CD14-positive monocyte (primary cell): ENCODE measurements around the gene PDCD11. TPM values are rescaled to one million over a fixed set of nuclear protein-coding genes. Genes with fewer than 3 reads are reported as not detected.
A peak's percentile ranks its signal among the peaks of the same experiment; 100 is the strongest.
"Not testable (repeated sequence)": the region's sequence is repeated elsewhere in the genome, so short reads cannot be mapped to it uniquely, and the experiment has no call there.

Source experiments
- DNase-seq, 3 donors: peaks; one replicate each; pipeline ENCODE4 v3.0.0-alpha.2; 2011 to 2022
- H2AFZ ChIP-seq: 2 replicates; pipeline ENCODE4 v1.6.0; 2012; ENCODE audit warnings: mild to moderate bottlenecking, low read depth, low read length, inconsistent platforms; ENCODE audit not compliant: insufficient read depth, poor library complexity, severe bottlenecking
- H3K27ac ChIP-seq, 2 donors: 1 replicate in 1 of 2; 2 replicates in 1 of 2; pipeline ENCODE4 v1.5.1; 2012 to 2013; ENCODE audit warnings: low read length in 2 of 2, control low read depth in 1 of 2, inconsistent platforms in 1 of 2, low read depth in 1 of 2, mild to moderate bottlenecking in 1 of 2
- H3K27me3 ChIP-seq, 2 donors: one replicate each; pipeline versions ENCODE4 v1.6.0 to v1.6.1; 2011 to 2013; ENCODE audit warnings: low read length in 2 of 2; ENCODE audit not compliant: control insufficient read depth in 2 of 2, insufficient read depth in 2 of 2
- H3K36me3 ChIP-seq, 2 donors: replicated peaks in 1 of 2; 1 replicate in 1 of 2; 2 replicates in 1 of 2; pipeline versions ENCODE4 v1.5.1 to v1.6.1; 2012 to 2013; ENCODE audit warnings: low read length in 2 of 2, control low read depth in 1 of 2, inconsistent platforms in 1 of 2, mild to moderate bottlenecking in 1 of 2; ENCODE audit not compliant: insufficient read depth in 2 of 2, control insufficient read depth in 1 of 2
- H3K4me1 ChIP-seq, 2 donors: 1 replicate in 1 of 2; 2 replicates in 1 of 2; pipeline versions ENCODE4 v1.5.1 to v1.6.1; 2012 to 2013; ENCODE audit warnings: low read length in 2 of 2, control low read depth in 1 of 2, inconsistent platforms in 1 of 2, mild to moderate bottlenecking in 1 of 2, moderate library complexity in 1 of 2; ENCODE audit not compliant: insufficient read depth in 2 of 2, control insufficient read depth in 1 of 2
- H3K4me2 ChIP-seq: replicated peaks from 2 replicates; pipeline ENCODE3; 2012; ENCODE audit warnings: low read length, moderate library complexity, mild to moderate bottlenecking; ENCODE audit not compliant: poor library complexity, severe bottlenecking; ENCODE audit errors: extremely low read depth
- H3K4me3 ChIP-seq, 3 experiments: fragments of 200-600 bp in 1 of 3; sonication (generic) in 1 of 3; replicated peaks in 1 of 3; 1 replicate in 2 of 3; 2 replicates in 1 of 3; pipeline ENCODE4 v1.5.1; 2011 to 2013; ENCODE audit warnings: low read length in 3 of 3, mild to moderate bottlenecking in 3 of 3, control low read depth in 2 of 3, low read depth in 2 of 3, inconsistent platforms in 1 of 3, moderate library complexity in 1 of 3
- H3K79me2 ChIP-seq: 2 replicates; pipeline ENCODE4 v1.6.0; 2012; ENCODE audit warnings: mild to moderate bottlenecking, control low read depth, inconsistent platforms, low read length, moderate library complexity; ENCODE audit not compliant: insufficient read depth
- H3K9ac ChIP-seq: 2 replicates; pipeline ENCODE4 v1.6.0; 2017; ENCODE audit warnings: low read length, mild to moderate bottlenecking; ENCODE audit not compliant: insufficient read depth, poor library complexity, severe bottlenecking
- H3K9me3 ChIP-seq, 2 donors: replicated peaks in 1 of 2; 1 replicate in 1 of 2; 2 replicates in 1 of 2; pipeline versions ENCODE4 v1.5.1 to v1.6.1; 2012 to 2013; ENCODE audit warnings: low read length in 2 of 2, control low read depth in 1 of 2; ENCODE audit not compliant: control insufficient read depth in 1 of 2, insufficient read depth in 1 of 2
- H4K20me1 ChIP-seq: 2 replicates; pipeline ENCODE4 v1.6.0; 2012; ENCODE audit warnings: mild to moderate bottlenecking, low read length, control low read depth, moderate library complexity; ENCODE audit not compliant: insufficient read depth
- H3K27ac Mint-ChIP-seq, 7 donors: one replicate each; pipeline ENCODE4 v1.8.0; 2020; ENCODE audit warnings: mild to moderate bottlenecking in 7 of 7, mixed read lengths in 7 of 7, moderate library complexity in 6 of 7, inconsistent platforms in 2 of 7
- H3K27me3 Mint-ChIP-seq, 3 donors: one replicate each; pipeline ENCODE4 v1.8.0; 2021 to 2022; ENCODE audit warnings: low read depth in 3 of 3, mild to moderate bottlenecking in 3 of 3, mixed read lengths in 3 of 3, moderate library complexity in 3 of 3, inconsistent platforms in 1 of 3
- H3K36me3 Mint-ChIP-seq, 2 donors: one replicate each; pipeline ENCODE4 v1.8.0; 2020; ENCODE audit warnings: mixed read lengths in 2 of 2, inconsistent platforms in 1 of 2, mild to moderate bottlenecking in 1 of 2
- H3K4me1 Mint-ChIP-seq: one replicate; pipeline ENCODE4 v1.8.0; 2020; ENCODE audit warnings: mild to moderate bottlenecking, mixed read lengths
- H3K4me3 Mint-ChIP-seq, 2 donors: one replicate each; pipeline ENCODE4 v1.8.0; 2020; ENCODE audit warnings: mild to moderate bottlenecking in 2 of 2, mixed read lengths in 2 of 2, moderate library complexity in 1 of 2
- H3K9me3 Mint-ChIP-seq, 7 donors: one replicate each; pipeline ENCODE4 v1.8.0; 2020 to 2022; ENCODE audit warnings: mixed read lengths in 7 of 7, mild to moderate bottlenecking in 6 of 7, moderate library complexity in 6 of 7, inconsistent platforms in 2 of 7
- WGBS: methylation state at CpG from one replicate; pipeline ENCODE4 v1.1.5; 2013; ENCODE audit warnings: missing lambda C conversion rate; ENCODE audit not compliant: insufficient coverage; 5-methylcytosine and 5-hydroxymethylcytosine counted together
- intact Hi-C, 2 donors: fragments of 100-400 bp; cut with micrococcal nuclease; formaldehyde crosslinking; loops; one replicate each; pipeline versions ENCODE4 v1.15.0 to v1.15.1; 2023
- polyA plus RNA-seq, 3 donors: library from polyadenylated mRNA; depleted of rRNA in 1 of 3; unstranded in 2 of 3; stranded (reverse) in 1 of 3; fragments of 300-500 nt in 2 of 3; fragments of >200 nt in 1 of 3; fragmentation: Illumina TruSeq in 2 of 3; gene quantifications; 1 replicate in 2 of 3; 2 replicates in 1 of 3; pipeline ENCODE4 v1.2.3, GENCODE V29; 2012 to 2021
- TF ChIP-seq, protein P1 (sequence below): fragments of 200-600 bp; IDR thresholded peaks from one replicate; pipeline ENCODE4 v1.8.0; 2022; ENCODE audit warnings: antibody characterized with exemption, mild to moderate bottlenecking

The PDCD11 gene
- polyA plus RNA-seq, 3 donors: 2.9 to 9.7 (median 3.3) TPM

DNA sequence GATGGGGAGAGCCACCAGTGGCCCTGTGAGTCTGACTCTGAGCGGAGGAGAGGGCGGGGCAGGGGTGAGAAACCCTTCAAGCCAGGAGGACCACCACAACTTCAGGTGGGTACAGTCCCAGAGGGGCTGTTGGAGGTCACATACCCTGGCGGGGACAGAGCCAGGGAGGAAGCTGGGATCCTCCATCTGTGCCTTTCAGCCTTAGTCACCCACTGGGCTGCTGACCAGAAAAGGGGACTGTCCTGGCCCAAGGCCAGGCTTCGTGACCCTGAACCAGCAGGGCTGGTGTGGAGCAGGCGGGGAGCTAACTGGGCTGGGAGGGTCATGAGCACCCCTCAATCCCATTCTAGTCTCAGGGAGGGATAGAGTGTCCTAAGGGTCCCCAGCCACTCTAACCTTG is 84.1 kb downstream of the PDCD11 start:
- Mint-ChIP-seq H3K9me3 (peaks cover 0 to 2% (median 0%) of the 10 kb centered on the region in 7 donors), H3K4me1 (peaks cover 12% of the 10 kb centered on the region), H3K27me3 (peaks cover 0 to 2% (median 0%) of the 10 kb centered on the region in 3 donors), H3K36me3 (no peaks in the 10 kb centered on the region), H3K27ac (peak overlapping the region in 3 of 7 donors; percentile 10 to 45 (median 38)), H3K4me3 (no peak overlapping the region)
- Histone ChIP-seq H3K36me3 (no peaks in the 10 kb centered on the region), H3K27me3 (no peaks in the 10 kb centered on the region), H4K20me1 (no peaks in the 10 kb centered on the region), H3K9ac (no peak overlapping the region), H3K9me3 (no peaks in the 10 kb centered on the region), H3K4me2 (no peak overlapping the region), H3K27ac (no peak overlapping the region), H3K79me2 (no peaks in the 10 kb centered on the region), H2AFZ (peak overlapping the region; percentile 41), H3K4me3 (no peak overlapping the region), H3K4me1 (peaks cover 13 to 22% of the 10 kb centered on the region in 2 donors)
- WGBS: 78% methylated on average over 3 of the region's 5 CpGs
- DNase-seq: no peak
- intact Hi-C loops: loop anchor here in 1 of 2 donors (10.0 kb wide), 1 partner anchor 566 kb away; the partner anchor contains the start of gene CNNM2
- TF ChIP-seq, protein P1, sequence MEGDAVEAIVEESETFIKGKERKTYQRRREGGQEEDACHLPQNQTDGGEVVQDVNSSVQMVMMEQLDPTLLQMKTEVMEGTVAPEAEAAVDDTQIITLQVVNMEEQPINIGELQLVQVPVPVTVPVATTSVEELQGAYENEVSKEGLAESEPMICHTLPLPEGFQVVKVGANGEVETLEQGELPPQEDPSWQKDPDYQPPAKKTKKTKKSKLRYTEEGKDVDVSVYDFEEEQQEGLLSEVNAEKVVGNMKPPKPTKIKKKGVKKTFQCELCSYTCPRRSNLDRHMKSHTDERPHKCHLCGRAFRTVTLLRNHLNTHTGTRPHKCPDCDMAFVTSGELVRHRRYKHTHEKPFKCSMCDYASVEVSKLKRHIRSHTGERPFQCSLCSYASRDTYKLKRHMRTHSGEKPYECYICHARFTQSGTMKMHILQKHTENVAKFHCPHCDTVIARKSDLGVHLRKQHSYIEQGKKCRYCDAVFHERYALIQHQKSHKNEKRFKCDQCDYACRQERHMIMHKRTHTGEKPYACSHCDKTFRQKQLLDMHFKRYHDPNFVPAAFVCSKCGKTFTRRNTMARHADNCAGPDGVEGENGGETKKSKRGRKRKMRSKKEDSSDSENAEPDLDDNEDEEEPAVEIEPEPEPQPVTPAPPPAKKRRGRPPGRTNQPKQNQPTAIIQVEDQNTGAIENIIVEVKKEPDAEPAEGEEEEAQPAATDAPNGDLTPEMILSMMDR: no peak

DNA sequence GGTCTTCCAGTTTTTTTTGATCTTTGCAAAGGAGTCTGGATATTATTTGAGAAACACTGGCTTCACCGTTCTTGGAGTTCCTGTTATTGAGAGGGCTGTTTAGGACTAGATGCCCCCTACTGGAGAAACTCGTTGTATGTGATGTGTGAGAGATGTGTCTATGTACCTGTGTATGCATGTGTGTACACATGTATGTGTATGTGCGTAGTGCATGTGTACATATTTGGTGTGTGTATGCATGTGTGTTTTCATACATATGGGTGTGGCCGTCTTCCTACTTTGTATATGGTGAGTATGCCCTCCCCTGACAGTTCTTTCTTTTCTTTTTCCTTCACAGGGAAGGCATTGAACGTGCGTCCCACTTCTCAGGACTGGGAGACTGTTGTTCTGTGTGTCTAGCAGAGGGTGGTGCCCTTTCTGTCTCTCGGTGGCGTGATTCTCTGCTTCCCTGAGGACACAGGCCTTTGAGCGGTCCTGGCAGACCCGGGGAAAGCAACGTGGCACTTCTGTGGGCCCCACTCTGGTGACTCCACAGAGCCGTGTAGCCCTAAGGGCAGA is 85.6 kb downstream of the PDCD11 start:
- H3K4me1 ChIP-seq: peaks cover 6 to 11% of the 10 kb centered on the region in 2 donors
- Mint-ChIP-seq H3K4me1 (peaks cover 11% of the 10 kb centered on the region), H3K27me3 (peaks cover 0 to 3% (median 2%) of the 10 kb centered on the region in 3 donors), H3K4me3 (no peak overlapping the region), H3K9me3 (peaks cover 0 to 2% (median 0%) of the 10 kb centered on the region in 7 donors), H3K27ac (no peak overlapping the region), H3K36me3 (no peaks in the 10 kb centered on the region)
- no peak overlapping the region for H3K4me2 ChIP-seq
- TF ChIP-seq, protein P1: peak; percentile 81
- no peaks in the 10 kb centered on the region for H3K27me3 ChIP-seq
- no peaks in the 10 kb centered on the region for H3K9me3 ChIP-seq
- no peak overlapping the region for H3K27ac ChIP-seq
- peak; percentile 65 to 82 (median 76) for DNase-seq
- no peak overlapping the region for H2AFZ ChIP-seq
- intact Hi-C loops: loop anchor here in 1 of 2 donors (10.0 kb wide), 1 partner anchor 567 kb away; the partner anchor contains the start of gene CNNM2
- no peak overlapping the region for H3K9ac ChIP-seq
- H3K36me3 ChIP-seq: no peaks in the 10 kb centered on the region
- H3K4me3 ChIP-seq: no peak overlapping the region
- H4K20me1 ChIP-seq: no peaks in the 10 kb centered on the region
- 66% methylated on average over 8 of the region's 12 CpGs for WGBS
- no peaks in the 10 kb centered on the region for H3K79me2 ChIP-seq

DNA sequence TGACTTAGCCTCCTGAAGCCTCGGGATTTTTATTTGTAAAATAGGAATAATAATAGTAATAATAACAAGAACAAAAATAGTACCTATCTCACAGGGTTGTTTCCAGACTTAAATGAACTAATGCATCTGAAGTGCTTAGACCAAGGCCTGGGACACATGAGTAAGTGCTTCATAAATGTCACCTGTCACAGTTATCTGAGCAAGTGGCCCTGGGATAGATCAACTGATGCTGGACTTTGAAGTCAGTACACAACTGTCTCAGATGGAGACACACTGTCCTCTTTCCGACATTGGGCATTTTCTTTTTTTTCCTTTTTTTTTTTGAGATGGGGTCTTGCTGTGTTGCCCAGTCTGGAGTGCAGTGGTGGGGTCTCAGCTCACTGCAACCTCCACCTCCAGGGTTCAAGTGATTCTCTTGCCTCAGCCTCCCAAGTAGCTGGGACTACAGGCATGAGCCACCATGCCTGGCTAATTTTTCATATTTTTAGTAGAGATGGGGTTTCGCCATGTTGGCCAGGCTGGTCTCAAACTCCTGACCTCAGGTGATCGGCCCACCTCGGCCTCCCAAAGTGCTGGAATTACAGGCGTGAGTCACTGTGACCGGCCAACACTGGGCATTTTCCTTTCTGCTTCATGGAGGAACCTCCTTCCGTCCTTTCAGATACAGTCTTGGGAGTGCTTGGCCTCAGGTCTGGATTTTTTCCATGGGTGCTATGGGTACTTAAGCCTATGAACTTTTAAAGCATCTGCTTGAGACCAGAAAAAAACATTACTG is 90.4 kb downstream of the PDCD11 start:
- not testable (repeated sequence) for H3K36me3 ChIP-seq, H3K9me3 Mint-ChIP-seq, H4K20me1 ChIP-seq, H3K4me2 ChIP-seq, DNase-seq, H3K9ac ChIP-seq, H3K27ac ChIP-seq, H2AFZ ChIP-seq, H3K79me2 ChIP-seq, H3K36me3 Mint-ChIP-seq, H3K27ac Mint-ChIP-seq, H3K4me3 ChIP-seq, H3K27me3 ChIP-seq, H3K9me3 ChIP-seq, H3K4me1 Mint-ChIP-seq, H3K4me3 Mint-ChIP-seq, H3K4me1 ChIP-seq
- intact Hi-C loops: loop anchor here in 1 of 2 donors (5.0 to 10.0 kb wide), 2 partner anchors 35 to 572 kb away; partner anchors contain the start of genes CALHM2 and CNNM2
- H3K27me3 Mint-ChIP-seq: peaks cover 8 to 11% (median 10%) of the 10 kb centered on the region in 3 donors
- WGBS: 88% methylated on average over 6 of the region's 8 CpGs
